HG03457 (cell line): Measurements from ENCODE around the gene CLASP1.
"Not testable (repeated sequence)": the region's sequence is repeated elsewhere in the genome, so short reads cannot be mapped to it uniquely, and the experiment has no call there.

Source experiments
- ATAC-seq: cut with Tn5 transposase; IDR thresholded peaks from one replicate; pipeline ENCODE4 v1.9.1; 2021; ENCODE audit warnings: moderate number of reproducible peaks; ENCODE audit not compliant: unreplicated experiment

The CLASP1 gene

GRCh38 chr2:121649149-121649595, at the start of gene CLASP1:
CLASP1 (minus strand) TSS chr2:121649462; CDS start chr2:121605895, 43,567 bp downstream.
- peak; percentile 17 for ATAC-seq

GRCh38 chr2:121698318-121698930, 49.2 kb upstream of the CLASP1 start:
- ATAC-seq: no peak

- no peak for ATAC-seq
These were observed 47.9 kb upstream of the CLASP1 start for GRCh38 chr2:121697108-121697631.

- ATAC-seq: no peak
These were observed 47.2 kb upstream of the CLASP1 start for GRCh38 chr2:121696410-121696930.

GRCh38 chr2:121695171-121695451, 45.8 kb upstream of the CLASP1 start:
- no peak for ATAC-seq

GRCh38 chr2:121694398-121695170, 45.3 kb upstream of the CLASP1 start:
- ATAC-seq: no peak

GRCh38 chr2:121690572-121690971, 41.3 kb upstream of the CLASP1 start:
- ATAC-seq: not testable (repeated sequence)

GRCh38 chr2:121690095-121690494, 40.8 kb upstream of the CLASP1 start:
- no peak for ATAC-seq

GRCh38 chr2:121689356-121689755, 40.1 kb upstream of the CLASP1 start:
- ATAC-seq: no peak

- no peak for ATAC-seq
These were observed 39.6 kb upstream of the CLASP1 start for GRCh38 chr2:121688820-121689219.

- no peak for ATAC-seq
These were observed 37.6 kb upstream of the CLASP1 start for GRCh38 chr2:121686902-121687301.

- ATAC-seq: no peak
These were observed 37.0 kb upstream of the CLASP1 start for GRCh38 chr2:121686218-121686617.

GRCh38 chr2:121682396-121683298, 33.4 kb upstream of the CLASP1 start:
- ATAC-seq: no peak

GRCh38 chr2:121677855-121678254, 28.6 kb upstream of the CLASP1 start:
- ATAC-seq: no peak

GRCh38 chr2:121671621-121672020, 22.4 kb upstream of the CLASP1 start:
- ATAC-seq: not testable (repeated sequence)

GRCh38 chr2:121670181-121670580, 20.9 kb upstream of the CLASP1 start:
- ATAC-seq: no peak

GRCh38 chr2:121667618-121668017, 18.4 kb upstream of the CLASP1 start:
- no peak for ATAC-seq

GRCh38 chr2:121666042-121666441, 16.8 kb upstream of the CLASP1 start:
- no peak for ATAC-seq

- no peak for ATAC-seq
These were observed 16.2 kb upstream of the CLASP1 start for GRCh38 chr2:121665504-121665903.

GRCh38 chr2:121664713-121665112, 15.5 kb upstream of the CLASP1 start:
- ATAC-seq: no peak

- ATAC-seq: no peak
These were observed 14.8 kb upstream of the CLASP1 start for GRCh38 chr2:121664086-121664485.
